Ectodermal cell (in vitro differentiated cells): Measurements from ENCODE around the gene TMEM175.

ENCODE experiments used
- H3K27ac ChIP-seq: 2 replicates; pipeline ENCODE4 v1.7.0; 2013; ENCODE audit warnings: mild to moderate bottlenecking, low read depth, low read length; ENCODE audit not compliant: insufficient read depth, poor library complexity, severe bottlenecking
- H3K27me3 ChIP-seq: 2 replicates; pipeline ENCODE4 v1.7.0; 2013; ENCODE audit warnings: mild to moderate bottlenecking, low read length; ENCODE audit not compliant: insufficient read depth, control insufficient read depth, poor library complexity, severe bottlenecking
- H3K36me3 ChIP-seq: one replicate; pipeline ENCODE4 v1.7.0; 2013; ENCODE audit warnings: low read length; ENCODE audit not compliant: control insufficient read depth, insufficient read depth
- H3K4me1 ChIP-seq: one replicate; pipeline ENCODE4 v1.7.0; 2013; ENCODE audit warnings: low read length; ENCODE audit not compliant: control insufficient read depth, insufficient read depth
- H3K4me3 ChIP-seq: 2 replicates; pipeline ENCODE4 v1.7.0; 2013; ENCODE audit warnings: low read depth, low read length, control low read depth; ENCODE audit not compliant: insufficient read depth
- H3K9me3 ChIP-seq: 2 replicates; pipeline ENCODE4 v1.7.0; 2013; ENCODE audit warnings: mild to moderate bottlenecking, low read length, moderate library complexity; ENCODE audit not compliant: control insufficient read depth
- WGBS, 2 experiments: methylation state at CpG; one replicate each; pipeline ENCODE4 v1.1.7; 2013; ENCODE audit warnings: missing lambda C conversion rate in 2 of 2; 5-methylcytosine and 5-hydroxymethylcytosine counted together

TMEM175 gene

GRCh38 chr4:899556-899906, 32.7 kb upstream of the TMEM175 start:
- H3K27me3 ChIP-seq = no peaks in the 10 kb centered on the region
- H3K36me3 ChIP-seq = no peaks in the 10 kb centered on the region
- H3K4me1 ChIP-seq = no peaks in the 10 kb centered on the region
- WGBS, 2 experiments = 95 to 96% methylated on average over 12 of the region's 12 CpGs
- H3K9me3 ChIP-seq = no peaks in the 10 kb centered on the region
- H3K4me3 ChIP-seq = no peak overlapping the region
- H3K27ac ChIP-seq = no peak overlapping the region

DNA sequence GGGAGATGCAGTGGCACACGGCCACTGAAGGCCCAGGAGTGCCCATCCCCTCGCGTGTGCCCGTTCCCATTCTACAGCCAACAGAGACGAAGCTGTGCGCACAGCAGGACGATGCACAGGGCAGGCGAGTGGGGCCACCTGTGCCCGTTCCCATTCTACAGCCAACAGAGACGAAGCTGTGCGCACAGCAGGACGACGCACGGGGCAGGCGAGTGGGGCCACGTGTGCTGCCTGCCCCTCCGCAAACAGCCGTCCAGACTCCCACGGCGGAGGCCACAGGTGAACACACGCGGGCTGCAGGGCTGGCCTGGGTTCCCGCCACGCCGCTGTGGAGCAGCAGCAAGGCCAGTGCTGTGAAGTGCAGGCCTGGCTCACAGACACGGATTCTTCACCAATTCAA, 32.2 kb upstream of the TMEM175 start:
- H3K27me3 ChIP-seq = no peaks in the 10 kb centered on the region
- H3K4me1 ChIP-seq = no peaks in the 10 kb centered on the region
- H3K4me3 ChIP-seq = no peak overlapping the region
- H3K36me3 ChIP-seq = no peaks in the 10 kb centered on the region
- 94 to 95% methylated on average over 26 of the region's 26 CpGs for WGBS, 2 experiments
- H3K27ac ChIP-seq = no peak overlapping the region
- no peaks in the 10 kb centered on the region for H3K9me3 ChIP-seq

DNA sequence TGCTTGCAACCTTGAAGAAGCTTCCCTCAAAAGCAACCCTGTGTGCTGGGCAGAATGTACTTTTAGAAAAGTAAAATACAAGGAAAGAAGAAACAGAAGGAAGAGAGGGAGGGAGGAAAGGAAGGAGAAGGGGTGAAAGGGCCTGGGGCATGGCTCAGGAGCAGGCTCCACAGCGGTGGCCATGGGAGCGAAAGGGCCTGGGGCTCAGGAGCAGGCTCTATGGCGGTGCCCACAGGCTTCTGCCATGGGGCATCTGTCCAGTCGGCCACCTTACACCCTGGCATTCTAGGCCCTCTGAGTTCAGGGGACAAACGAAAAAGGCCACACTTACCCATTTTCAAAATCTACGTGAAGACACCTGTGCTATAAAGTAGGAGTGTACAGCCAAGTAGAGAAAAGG, 31.5 kb upstream of the TMEM175 start:
- no peaks in the 10 kb centered on the region for H3K4me1 ChIP-seq
- no peaks in the 10 kb centered on the region for H3K9me3 ChIP-seq
- H3K27ac ChIP-seq = no peak overlapping the region
- 94 to 96% methylated on average over 6 of the region's 6 CpGs for WGBS, 2 experiments
- no peak overlapping the region for H3K4me3 ChIP-seq
- no peaks in the 10 kb centered on the region for H3K27me3 ChIP-seq
- H3K36me3 ChIP-seq = no peaks in the 10 kb centered on the region

DNA sequence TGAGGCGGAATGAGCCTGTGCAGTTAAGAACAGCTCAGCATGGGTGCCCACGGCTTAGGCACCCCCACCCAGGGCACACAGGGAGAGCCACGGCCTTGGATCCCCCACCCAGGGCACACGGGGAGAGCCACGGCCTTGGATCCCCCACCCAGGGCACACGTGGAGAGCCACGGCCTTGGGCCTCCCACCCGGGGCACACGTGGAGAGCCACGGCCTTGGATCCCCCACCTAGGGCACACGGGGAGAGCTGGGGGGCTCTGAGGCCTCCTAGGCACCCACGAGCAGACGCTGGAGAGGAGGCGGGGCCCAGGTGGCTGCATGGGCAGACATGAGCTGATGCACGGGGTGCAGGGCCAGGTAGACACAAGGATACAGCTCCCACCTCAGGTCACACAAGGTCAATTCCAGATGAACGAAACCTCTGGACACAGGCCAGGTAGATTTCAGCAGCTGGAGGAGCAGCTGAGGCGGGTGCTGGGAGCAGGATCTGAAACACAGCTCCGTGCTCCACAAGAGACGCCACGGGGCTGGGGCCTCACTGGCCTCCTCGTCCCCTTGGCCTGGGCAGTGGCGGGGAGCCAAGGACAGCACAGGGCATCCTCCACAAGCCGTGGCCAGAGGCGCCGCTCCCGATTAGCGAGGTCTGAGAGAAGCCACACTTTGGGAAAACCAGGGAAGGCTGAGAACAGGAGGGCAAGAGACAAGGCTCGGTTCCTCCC, 30.9 kb upstream of the TMEM175 start:
- Histone ChIP-seq H3K9me3 (no peaks in the 10 kb centered on the region), H3K36me3 (no peaks in the 10 kb centered on the region), H3K4me1 (no peaks in the 10 kb centered on the region), H3K27me3 (no peaks in the 10 kb centered on the region), H3K27ac (no peak overlapping the region), H3K4me3 (no peak overlapping the region)
- WGBS, 2 experiments = 94 to 96% methylated on average over 28 of the region's 28 CpGs

DNA sequence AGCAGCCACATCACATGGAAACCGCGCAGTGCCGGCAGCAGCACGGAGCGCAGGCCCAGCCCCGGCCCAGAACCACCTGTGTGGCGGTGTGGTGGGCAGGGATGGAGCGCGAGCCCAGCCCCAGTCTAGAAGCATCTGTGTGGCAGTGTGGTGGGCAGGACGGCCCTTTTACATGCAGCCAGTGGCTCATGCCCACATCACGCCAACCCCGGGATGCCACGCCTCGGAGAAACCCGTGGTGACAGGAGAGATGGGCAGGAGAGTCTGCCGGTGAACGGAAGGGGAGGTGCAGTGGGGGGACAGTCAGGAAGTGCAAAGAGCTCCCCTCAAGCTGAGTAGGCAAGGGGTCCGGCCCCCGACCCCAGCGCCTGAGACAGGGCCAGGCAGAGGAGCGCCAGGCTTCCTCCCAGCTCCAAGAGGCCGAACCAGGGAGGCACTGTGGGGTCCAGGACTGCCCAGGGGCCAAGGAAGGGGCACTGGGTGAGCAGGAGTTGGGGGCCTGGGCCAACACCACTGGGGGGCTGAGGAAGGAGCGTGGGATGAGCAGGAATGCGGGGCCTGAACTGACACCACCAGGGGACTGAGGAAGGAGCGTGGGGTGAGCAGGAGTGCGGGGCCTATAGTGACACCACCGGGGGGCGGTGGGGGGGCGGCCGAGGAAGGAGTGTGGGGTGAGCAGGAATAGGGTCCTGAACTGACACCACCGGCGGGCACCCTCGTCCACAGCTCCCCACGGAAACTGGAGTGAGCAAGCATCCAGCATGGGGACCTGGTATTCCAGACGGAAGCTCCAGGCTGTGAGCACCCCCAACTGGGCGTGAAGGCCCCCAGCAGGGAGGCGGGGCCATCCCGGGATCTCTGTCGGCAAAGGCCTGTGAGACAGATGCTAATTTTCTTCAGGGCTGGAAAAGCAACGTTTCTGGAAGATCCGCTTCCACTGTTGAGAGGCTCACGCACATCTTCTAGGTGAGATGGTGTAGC, 28.9 kb upstream of the TMEM175 start:
- Histone ChIP-seq H3K4me1 (no peaks in the 10 kb centered on the region), H3K9me3 (no peaks in the 10 kb centered on the region), H3K4me3 (no peak overlapping the region), H3K36me3 (no peaks in the 10 kb centered on the region), H3K27ac (no peak overlapping the region), H3K27me3 (no peaks in the 10 kb centered on the region)
- 93% methylated on average over 42 of the region's 42 CpGs for WGBS, 2 experiments

DNA sequence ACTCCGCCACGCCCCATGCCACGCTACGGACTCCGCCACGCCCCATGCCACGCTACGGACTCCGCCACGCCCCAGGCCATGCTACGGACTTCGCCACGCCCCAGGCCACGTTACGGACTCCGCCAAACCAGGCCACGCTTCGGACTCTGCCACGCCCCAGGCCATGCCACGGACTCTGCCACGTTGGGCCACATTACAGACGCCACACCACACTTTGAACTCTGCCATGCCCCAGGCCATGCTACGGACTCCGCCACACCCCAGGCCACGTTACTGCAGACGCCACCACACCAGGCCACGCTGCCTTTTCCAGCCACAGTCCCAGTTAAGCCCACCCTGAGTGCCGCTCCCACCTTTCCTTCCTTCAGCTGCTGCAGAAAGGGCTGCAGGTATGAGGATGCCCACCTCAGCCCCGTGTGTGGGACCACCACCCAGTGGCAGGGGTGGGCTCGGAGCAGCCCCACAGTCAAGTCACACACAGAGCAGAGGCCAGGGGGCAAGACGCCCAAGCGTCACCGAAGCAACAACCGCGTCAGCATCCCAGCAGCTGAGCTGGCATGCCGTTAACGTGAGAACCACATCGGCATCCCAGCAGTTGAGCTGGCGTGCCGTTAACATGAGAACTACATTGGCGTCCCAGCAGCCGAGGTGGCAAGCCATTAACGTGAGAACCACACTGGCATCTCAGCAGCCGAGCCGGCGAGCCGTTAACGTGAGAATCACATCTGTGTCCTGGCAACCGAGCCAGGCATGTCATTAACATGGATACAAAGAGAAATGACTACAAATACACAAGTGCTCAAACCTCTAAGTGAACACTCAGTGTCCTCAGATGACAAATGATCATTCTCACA, 26.5 kb upstream of the TMEM175 start:
- Histone ChIP-seq H3K9me3 (no peaks in the 10 kb centered on the region), H3K4me3 (no peak overlapping the region), H3K4me1 (no peaks in the 10 kb centered on the region), H3K36me3 (no peaks in the 10 kb centered on the region), H3K27ac (no peak overlapping the region), H3K27me3 (no peaks in the 10 kb centered on the region)
- WGBS, 2 experiments = 96% methylated on average over 49 of the region's 49 CpGs

DNA sequence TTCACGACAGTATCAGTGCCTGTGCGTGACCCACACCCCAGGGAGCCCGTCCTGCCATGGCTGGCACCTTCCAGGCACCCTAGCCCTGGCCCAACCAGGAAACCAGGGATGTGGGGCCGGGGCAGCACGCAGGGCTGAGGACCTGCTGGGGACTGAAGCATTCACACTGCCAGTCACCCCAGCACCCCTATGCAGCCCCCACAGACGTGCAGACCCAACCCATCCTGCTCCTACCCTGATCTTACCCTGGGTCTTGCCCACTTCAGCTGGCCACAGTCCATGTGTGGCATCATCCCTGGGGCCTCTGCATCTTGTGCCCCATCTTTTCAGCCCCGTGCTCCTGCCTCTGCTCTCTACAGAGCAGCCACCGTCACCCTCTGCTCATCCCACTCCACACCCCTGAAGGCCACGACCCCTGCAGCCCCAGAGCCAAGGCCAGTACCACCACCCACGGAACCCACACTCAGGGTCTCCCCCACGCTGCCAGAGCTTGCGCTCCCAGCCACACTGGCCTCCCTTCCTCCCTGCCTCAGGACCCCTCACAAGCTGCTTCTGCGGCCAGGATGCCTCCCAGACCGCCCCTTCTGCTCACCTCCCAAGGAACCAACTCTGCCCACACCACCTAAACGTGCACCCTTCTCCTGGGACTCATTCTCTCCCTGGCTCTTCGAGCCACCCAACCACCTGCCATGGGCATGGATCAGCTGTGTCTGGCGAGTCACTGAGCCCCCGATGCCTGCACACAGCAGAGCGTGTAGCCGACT, 25.7 kb upstream of the TMEM175 start:
- Histone ChIP-seq H3K4me1 (no peaks in the 10 kb centered on the region), H3K36me3 (no peaks in the 10 kb centered on the region), H3K27ac (no peak overlapping the region), H3K4me3 (no peak overlapping the region), H3K9me3 (no peaks in the 10 kb centered on the region), H3K27me3 (no peaks in the 10 kb centered on the region)
- WGBS, 2 experiments = 94 to 95% methylated on average over 20 of the region's 20 CpGs

GRCh38 chr4:907103-907400, 25.2 kb upstream of the TMEM175 start:
- Histone ChIP-seq H3K36me3 (no peaks in the 10 kb centered on the region), H3K4me3 (no peak overlapping the region), H3K4me1 (peaks cover 4% of the 10 kb centered on the region), H3K27ac (no peak overlapping the region), H3K9me3 (no peaks in the 10 kb centered on the region), H3K27me3 (no peaks in the 10 kb centered on the region)
- 94 to 96% methylated on average over 7 of the region's 7 CpGs for WGBS, 2 experiments

- WGBS, 2 experiments = 89 to 91% methylated on average over 35 of the region's 35 CpGs
- Histone ChIP-seq H3K27ac (no peak overlapping the region), H3K36me3 (no peaks in the 10 kb centered on the region), H3K4me1 (peaks cover 12% of the 10 kb centered on the region), H3K9me3 (no peaks in the 10 kb centered on the region), H3K27me3 (no peaks in the 10 kb centered on the region), H3K4me3 (no peak overlapping the region)
These were observed 24.4 kb upstream of the TMEM175 start for GRCh38 chr4:907691-908425.
